GM18526 (cell line): Measurements from ENCODE around the gene SLC25A5.

ENCODE experiments used
- POLR2A ChIP-seq: IDR thresholded peaks from 3 replicates; pipeline ENCODE4 v1.6.1; 2011; ENCODE audit not compliant: insufficient read length; ENCODE audit errors: extremely low read depth

The SLC25A5 gene

GRCh38 chrX:119467842-119468550 is at the start of gene SLC25A5:
Gene SLC25A5 (plus strand): TSS chrX:119468444. CDS start chrX:119468516, 72 bp downstream.
- TF ChIP-seq POLR2A, result peak; percentile 93

- no peak for TF ChIP-seq POLR2A
These were observed 49.1 kb upstream of the SLC25A5 start for GRCh38 chrX:119419146-119419545.

GRCh38 chrX:119419898-119420297 is 48.3 kb upstream of the SLC25A5 start:
- no peak for TF ChIP-seq POLR2A

GRCh38 chrX:119421016-119421705 is 47.1 kb upstream of the SLC25A5 start:
- TF ChIP-seq POLR2A, result no peak

- no peak for TF ChIP-seq POLR2A
These were observed 44.6 kb upstream of the SLC25A5 start for GRCh38 chrX:119423631-119424030.

- TF ChIP-seq POLR2A, result no peak
These were observed 43.2 kb upstream of the SLC25A5 start for GRCh38 chrX:119424999-119425398.

GRCh38 chrX:119427024-119427794 is 41.0 kb upstream of the SLC25A5 start:
- no peak for TF ChIP-seq POLR2A

- TF ChIP-seq POLR2A, result no peak
These were observed 40.5 kb upstream of the SLC25A5 start for GRCh38 chrX:119427795-119428185.

GRCh38 chrX:119429471-119429870 is 38.8 kb upstream of the SLC25A5 start:
- no peak for TF ChIP-seq POLR2A

- no peak for TF ChIP-seq POLR2A
These were observed 26.0 kb upstream of the SLC25A5 start for GRCh38 chrX:119442286-119442685.

GRCh38 chrX:119453202-119453601 is 15.0 kb upstream of the SLC25A5 start:
- TF ChIP-seq POLR2A, result no peak

- TF ChIP-seq POLR2A, result no peak
These were observed 13.0 kb upstream of the SLC25A5 start for GRCh38 chrX:119455264-119455663.

GRCh38 chrX:119459181-119459580 is 9.1 kb upstream of the SLC25A5 start:
- no peak for TF ChIP-seq POLR2A

GRCh38 chrX:119465555-119465954 is 2.7 kb upstream of the SLC25A5 start:
- TF ChIP-seq POLR2A, result no peak

- TF ChIP-seq POLR2A, result no peak
These were observed 1.3 kb upstream of the SLC25A5 start for GRCh38 chrX:119466970-119467369.

- no peak for TF ChIP-seq POLR2A
These were observed 811 bp upstream of the SLC25A5 start for GRCh38 chrX:119467433-119467832.
